Central memory CD8-positive, alpha-beta T cell (primary cell): ENCODE results near the gene SHKBP1.
A peak's percentile ranks its signal among the peaks of the same experiment; 100 is the strongest.
"Not testable (repeated sequence)": the region's sequence is repeated elsewhere in the genome, so short reads cannot be mapped to it uniquely, and the experiment has no call there.

Experiments
- ATAC-seq: fragments of 150-1000 bp; cut with Tn5 transposase; replicated peaks from 2 replicates; pipeline ENCODE4 v1.10.0; 2022; ENCODE audit warnings: mild to moderate bottlenecking, moderate FRiP score, moderate number of reproducible peaks; ENCODE audit not compliant: poor library complexity, severe bottlenecking; ENCODE audit errors: extremely low read depth
- DNase-seq, 2 donors: peaks; one replicate each; pipeline ENCODE4 v3.0.0; 2021; ENCODE audit warnings: low spot score in 2 of 2
- H3K27ac Mint-ChIP-seq: one replicate; pipeline ENCODE4 v1.8.0; 2022; ENCODE audit warnings: low read depth, mild to moderate bottlenecking, moderate library complexity, mixed read lengths
- H3K27me3 Mint-ChIP-seq: one replicate; pipeline ENCODE4 v1.8.0; 2022; ENCODE audit warnings: mixed read lengths
- H3K36me3 Mint-ChIP-seq: one replicate; pipeline ENCODE4 v1.8.0; 2022; ENCODE audit warnings: mild to moderate bottlenecking, moderate library complexity, mixed read lengths; ENCODE audit not compliant: insufficient read depth
- H3K4me1 Mint-ChIP-seq: one replicate; pipeline ENCODE4 v1.8.0; 2022; ENCODE audit warnings: mixed read lengths
- H3K4me3 Mint-ChIP-seq: one replicate; pipeline ENCODE4 v1.8.0; 2022; ENCODE audit warnings: mild to moderate bottlenecking, moderate library complexity, mixed read lengths
- H3K9me3 Mint-ChIP-seq: one replicate; pipeline ENCODE4 v1.8.0; 2022; ENCODE audit warnings: mixed read lengths

Gene SHKBP1

GRCh38 chr19:40564535-40564934 lies 12.1 kb upstream of the SHKBP1 start:
- not testable (repeated sequence) for H3K27ac Mint-ChIP-seq, H3K4me3 Mint-ChIP-seq, ATAC-seq

GRCh38 chr19:40565355-40565754 lies 11.3 kb upstream of the SHKBP1 start:
- Mint-ChIP-seq H3K27ac (no peak overlapping the region), H3K4me1 (peaks cover 7% of the 10 kb centered on the region), H3K27me3 (peaks cover 55% of the 10 kb centered on the region), H3K36me3 (no peaks in the 10 kb centered on the region), H3K4me3 (no peak overlapping the region), H3K9me3 (no peaks in the 10 kb centered on the region)
- DNase-seq (no peak), ATAC-seq (no peak)

More at GRCh38 chr19:40564535-40564934, 12.1 kb upstream of the SHKBP1 start:
- H3K4me1 Mint-ChIP-seq, H3K9me3 Mint-ChIP-seq, H3K36me3 Mint-ChIP-seq, DNase-seq: not testable (repeated sequence)
- peaks cover 63% of the 10 kb centered on the region for H3K27me3 Mint-ChIP-seq

GRCh38 chr19:40565910-40566495 lies 10.7 kb upstream of the SHKBP1 start:
- Mint-ChIP-seq H3K9me3 (no peaks in the 10 kb centered on the region), H3K4me3 (no peak overlapping the region), H3K27me3 (peaks cover 48% of the 10 kb centered on the region), H3K27ac (no peak overlapping the region), H3K4me1 (peaks cover 12% of the 10 kb centered on the region), H3K36me3 (peaks cover 2% of the 10 kb centered on the region)
- no peak for ATAC-seq
- DNase-seq = no peak

- Mint-ChIP-seq H3K36me3 (peaks cover 2% of the 10 kb centered on the region), H3K4me3 (no peak overlapping the region), H3K9me3 (no peaks in the 10 kb centered on the region), H3K27ac (no peak overlapping the region), H3K4me1 (peaks cover 13% of the 10 kb centered on the region), H3K27me3 (peaks cover 36% of the 10 kb centered on the region)
- DNase-seq = no peak
- ATAC-seq = no peak
Observed at GRCh38 chr19:40567040-40567749, 9.5 kb upstream of the SHKBP1 start.

GRCh38 chr19:40567750-40568494 lies 8.8 kb upstream of the SHKBP1 start:
- peaks cover 13% of the 10 kb centered on the region for H3K4me1 Mint-ChIP-seq
- no peak overlapping the region for H3K27ac Mint-ChIP-seq
- peaks cover 33% of the 10 kb centered on the region for H3K27me3 Mint-ChIP-seq
- H3K4me3 Mint-ChIP-seq = no peak overlapping the region
- ATAC-seq (no peak), DNase-seq (no peak)
- H3K36me3 Mint-ChIP-seq = peaks cover 2% of the 10 kb centered on the region
- H3K9me3 Mint-ChIP-seq = no peaks in the 10 kb centered on the region

GRCh38 chr19:40570313-40571004 lies 6.2 kb upstream of the SHKBP1 start:
- ATAC-seq (peak; percentile 90), DNase-seq (peak; percentile 94 to 96)
- peaks cover 18% of the 10 kb centered on the region for H3K4me1 Mint-ChIP-seq
- peaks cover 15% of the 10 kb centered on the region for H3K27me3 Mint-ChIP-seq
- peak overlapping the region; percentile 8 for H3K27ac Mint-ChIP-seq
- peak overlapping the region; percentile 27 for H3K4me3 Mint-ChIP-seq
- H3K9me3 Mint-ChIP-seq = no peaks in the 10 kb centered on the region
- H3K36me3 Mint-ChIP-seq = peaks cover 2% of the 10 kb centered on the region

- H3K36me3 Mint-ChIP-seq = peaks cover 2% of the 10 kb centered on the region
- DNase-seq = no peak
- H3K27me3 Mint-ChIP-seq = peaks cover 10% of the 10 kb centered on the region
- peak overlapping the region; percentile 27 for H3K4me3 Mint-ChIP-seq
- no peaks in the 10 kb centered on the region for H3K9me3 Mint-ChIP-seq
- H3K4me1 Mint-ChIP-seq = peaks cover 21% of the 10 kb centered on the region
- no peak for ATAC-seq
- peak overlapping the region; percentile 8 for H3K27ac Mint-ChIP-seq
Observed at GRCh38 chr19:40571005-40571318, 5.7 kb upstream of the SHKBP1 start.

GRCh38 chr19:40571831-40572495 lies 4.7 kb upstream of the SHKBP1 start:
- H3K4me1 Mint-ChIP-seq = peaks cover 23% of the 10 kb centered on the region
- no peak overlapping the region for H3K27ac Mint-ChIP-seq

GRCh38 chr19:40575326-40575725 lies 1.3 kb upstream of the SHKBP1 start:
- H3K27me3 Mint-ChIP-seq = no peaks in the 10 kb centered on the region
- H3K4me1 Mint-ChIP-seq = peaks cover 30% of the 10 kb centered on the region
- H3K27ac Mint-ChIP-seq = no peak overlapping the region
- H3K9me3 Mint-ChIP-seq = no peaks in the 10 kb centered on the region
- peaks cover 12% of the 10 kb centered on the region for H3K36me3 Mint-ChIP-seq
- peak overlapping the region; percentile 51 for H3K4me3 Mint-ChIP-seq
- ATAC-seq = no peak
- DNase-seq = no peak

More at GRCh38 chr19:40571831-40572495, 4.7 kb upstream of the SHKBP1 start:
- peaks cover under 1% of the 10 kb centered on the region for H3K27me3 Mint-ChIP-seq
- no peaks in the 10 kb centered on the region for H3K9me3 Mint-ChIP-seq
- DNase-seq = no peak
- peaks cover 5% of the 10 kb centered on the region for H3K36me3 Mint-ChIP-seq
- no peak for ATAC-seq
- H3K4me3 Mint-ChIP-seq = no peak overlapping the region

- no peaks in the 10 kb centered on the region for H3K27me3 Mint-ChIP-seq
- peak overlapping the region; percentile 73 for H3K4me3 Mint-ChIP-seq
- no peaks in the 10 kb centered on the region for H3K9me3 Mint-ChIP-seq
- ATAC-seq = peak; percentile 20
- H3K27ac Mint-ChIP-seq = peak overlapping the region; percentile 78
- H3K36me3 Mint-ChIP-seq = peaks cover 18% of the 10 kb centered on the region
- peaks cover 23% of the 10 kb centered on the region for H3K4me1 Mint-ChIP-seq
- no peak for DNase-seq
Observed at GRCh38 chr19:40576151-40576584, 505 bp upstream of the SHKBP1 start.

GRCh38 chr19:40578442-40578908 lies 1.8 kb downstream of the SHKBP1 start:
- peak overlapping the region; percentile 73 for H3K4me3 Mint-ChIP-seq
- ATAC-seq = no peak
- no peaks in the 10 kb centered on the region for H3K27me3 Mint-ChIP-seq
- no peaks in the 10 kb centered on the region for H3K9me3 Mint-ChIP-seq
- no peak for DNase-seq
- peaks cover 29% of the 10 kb centered on the region for H3K4me1 Mint-ChIP-seq
- peaks cover 31% of the 10 kb centered on the region for H3K36me3 Mint-ChIP-seq
- H3K27ac Mint-ChIP-seq = peak overlapping the region; percentile 82

- Mint-ChIP-seq H3K4me1 (peaks cover 31% of the 10 kb centered on the region), H3K27ac (no peak overlapping the region), H3K9me3 (no peaks in the 10 kb centered on the region), H3K4me3 (no peak overlapping the region), H3K27me3 (no peaks in the 10 kb centered on the region), H3K36me3 (peaks cover 46% of the 10 kb centered on the region)
- DNase-seq (no peak), ATAC-seq (no peak)
Observed at GRCh38 chr19:40580619-40581018, 3.9 kb downstream of the SHKBP1 start.
